Lung (tissue), 12 donors: ENCODE measurements around the gene LRIF1. TPM values are rescaled to one million over a fixed set of nuclear protein-coding genes. Genes with fewer than 3 reads are reported as not detected.

ENCODE experiments used
- ATAC-seq: fragments of 200-7000 bp; cut with Tn5 transposase; one replicate; pipeline ENCODE4 v1.9.1; 2020; ENCODE audit warnings: moderate number of reproducible peaks; ENCODE audit not compliant: insufficient read depth, low FRiP score
- DNase-seq, 3 donors: peaks; one replicate each; pipeline ENCODE4 v3.0.0-alpha.2; 2013 to 2017
- H3K27ac ChIP-seq, 2 donors: one replicate each; pipeline ENCODE4 v1.5.1; 2013; ENCODE audit warnings: mild to moderate bottlenecking in 2 of 2, moderate library complexity in 2 of 2, control low read depth in 1 of 2, inconsistent platforms in 1 of 2, low read depth in 1 of 2, low read length in 1 of 2
- H3K27me3 ChIP-seq, 3 donors: one replicate each; pipeline ENCODE4 v1.5.1; 2013; ENCODE audit warnings: low read length in 2 of 3; ENCODE audit not compliant: control insufficient read depth in 3 of 3, insufficient read depth in 3 of 3
- H3K36me3 ChIP-seq, 4 donors: one replicate each; pipeline ENCODE4 v1.5.1; 2013; ENCODE audit warnings: low read length in 4 of 4, mild to moderate bottlenecking in 1 of 4, moderate library complexity in 1 of 4; ENCODE audit not compliant: control insufficient read depth in 4 of 4, insufficient read depth in 4 of 4
- H3K4me1 ChIP-seq, 5 donors: one replicate each; pipeline ENCODE4 v1.5.1; 2013; ENCODE audit warnings: low read length in 5 of 5, mild to moderate bottlenecking in 2 of 5, moderate library complexity in 1 of 5; ENCODE audit not compliant: control insufficient read depth in 5 of 5, insufficient read depth in 5 of 5
- H3K4me3 ChIP-seq: one replicate; pipeline ENCODE4 v1.5.1; 2013; ENCODE audit warnings: mild to moderate bottlenecking, control low read depth, moderate library complexity
- H3K9ac ChIP-seq, 2 donors: one replicate each; pipeline ENCODE4 v1.5.1; 2013; ENCODE audit warnings: low read length in 2 of 2, control low read depth in 1 of 2; ENCODE audit not compliant: insufficient read depth in 1 of 2
- H3K9me3 ChIP-seq, 4 donors: one replicate each; pipeline ENCODE4 v1.5.1; 2013; ENCODE audit warnings: low read length in 3 of 4, mild to moderate bottlenecking in 1 of 4, moderate library complexity in 1 of 4; ENCODE audit not compliant: control insufficient read depth in 4 of 4, insufficient read depth in 3 of 4
- WGBS, 2 donors: extraction: QIAGEN DNeasy Blood & Tissue Kit; methylation state at CpG; one replicate each; pipeline ENCODE4 v1.1.7; 2013; 5-methylcytosine and 5-hydroxymethylcytosine counted together
- polyA plus RNA-seq, 2 donors: library from polyadenylated mRNA; stranded (reverse); fragments of 200-250 nt; gene quantifications; one replicate each; pipeline ENCODE4 v1.2.1, GENCODE V29; 2013
- total RNA-seq, 2 donors: library from RNA; depleted of rRNA in 1 of 2; stranded (reverse); fragments of >200 nt in 1 of 2; gene quantifications; one replicate each; pipeline ENCODE4 v1.2.1, GENCODE V29; 2014 to 2021
- TF ChIP-seq, protein P1 (sequence below): IDR thresholded peaks from 2 replicates; pipeline ENCODE4 v1.5.1; 2012; ENCODE audit warnings: mild to moderate bottlenecking; ENCODE audit errors: control extremely low read depth, extremely low read depth
- donor health status: control.
- donor health status: control.
- donor health status: Bipolar disorder and iron deficiency.
- donor health status: healthy.
- donor health status: DM: yes; HTN: yes; CAD: no.

The LRIF1 gene
- total and polyA plus RNA-seq, 4 donors: 8.5 to 12.2 (median 9.1) TPM

DNA sequence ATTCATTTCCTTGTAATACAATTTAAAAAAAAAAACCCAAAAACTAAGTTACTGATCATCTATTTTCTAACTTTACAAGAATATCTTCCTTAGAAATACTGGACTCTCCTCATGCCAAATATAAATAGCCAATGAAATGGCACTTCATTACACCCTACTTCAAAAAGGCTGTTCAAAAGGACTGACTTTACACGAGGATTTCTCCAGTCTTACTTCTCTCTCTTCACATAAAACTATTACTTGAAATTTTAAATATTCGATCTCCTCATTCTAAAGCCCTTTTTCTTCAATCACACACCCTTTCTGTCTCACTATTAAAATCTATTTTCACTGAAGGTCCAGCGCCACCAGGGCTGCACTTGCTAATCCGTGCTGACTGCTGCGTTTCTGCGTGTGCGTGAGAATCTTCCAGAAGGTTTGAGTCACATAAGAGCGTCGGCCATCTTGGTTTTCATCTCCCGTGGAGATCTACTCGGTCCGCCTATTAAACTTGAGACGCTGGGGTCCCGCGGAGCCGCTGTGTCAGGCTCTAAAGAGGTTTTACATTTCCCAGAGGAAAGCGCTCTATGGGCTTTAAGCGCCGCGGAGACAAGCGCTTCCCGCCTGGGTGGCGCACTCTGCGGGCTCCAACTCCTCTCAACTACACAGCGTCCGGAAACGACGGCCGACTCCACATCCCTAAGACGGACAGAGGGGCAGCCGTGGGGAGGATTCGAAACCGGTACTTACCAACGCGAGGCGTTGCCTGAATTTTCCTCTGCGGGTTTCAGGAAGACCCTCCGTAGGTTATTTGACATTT is 631 bp downstream of the LRIF1 start:
- H3K27ac ChIP-seq: peak overlapping the region; percentile 97
- peaks cover 4 to 30% (median 6%) of the 10 kb centered on the region in 4 donors for H3K9me3 ChIP-seq
- H3K27me3 ChIP-seq: peaks cover 0 to 2% (median 0%) of the 10 kb centered on the region in 3 donors
- peak; percentile 63 to 69 (median 64) for DNase-seq
- H3K9ac ChIP-seq: peak overlapping the region; percentile 42 to 78
- ATAC-seq: peak; percentile 35
- peak overlapping the region; percentile 76 for H3K4me3 ChIP-seq
- WGBS, 2 donors: 5 to 7% methylated on average over 38 of the region's 38 CpGs
- TF ChIP-seq, protein P1, sequence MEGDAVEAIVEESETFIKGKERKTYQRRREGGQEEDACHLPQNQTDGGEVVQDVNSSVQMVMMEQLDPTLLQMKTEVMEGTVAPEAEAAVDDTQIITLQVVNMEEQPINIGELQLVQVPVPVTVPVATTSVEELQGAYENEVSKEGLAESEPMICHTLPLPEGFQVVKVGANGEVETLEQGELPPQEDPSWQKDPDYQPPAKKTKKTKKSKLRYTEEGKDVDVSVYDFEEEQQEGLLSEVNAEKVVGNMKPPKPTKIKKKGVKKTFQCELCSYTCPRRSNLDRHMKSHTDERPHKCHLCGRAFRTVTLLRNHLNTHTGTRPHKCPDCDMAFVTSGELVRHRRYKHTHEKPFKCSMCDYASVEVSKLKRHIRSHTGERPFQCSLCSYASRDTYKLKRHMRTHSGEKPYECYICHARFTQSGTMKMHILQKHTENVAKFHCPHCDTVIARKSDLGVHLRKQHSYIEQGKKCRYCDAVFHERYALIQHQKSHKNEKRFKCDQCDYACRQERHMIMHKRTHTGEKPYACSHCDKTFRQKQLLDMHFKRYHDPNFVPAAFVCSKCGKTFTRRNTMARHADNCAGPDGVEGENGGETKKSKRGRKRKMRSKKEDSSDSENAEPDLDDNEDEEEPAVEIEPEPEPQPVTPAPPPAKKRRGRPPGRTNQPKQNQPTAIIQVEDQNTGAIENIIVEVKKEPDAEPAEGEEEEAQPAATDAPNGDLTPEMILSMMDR: no peak
- peaks cover 0 to 2% (median 0%) of the 10 kb centered on the region in 5 donors for H3K4me1 ChIP-seq
- peaks cover 0 to 3% (median 0%) of the 10 kb centered on the region in 4 donors for H3K36me3 ChIP-seq

DNA sequence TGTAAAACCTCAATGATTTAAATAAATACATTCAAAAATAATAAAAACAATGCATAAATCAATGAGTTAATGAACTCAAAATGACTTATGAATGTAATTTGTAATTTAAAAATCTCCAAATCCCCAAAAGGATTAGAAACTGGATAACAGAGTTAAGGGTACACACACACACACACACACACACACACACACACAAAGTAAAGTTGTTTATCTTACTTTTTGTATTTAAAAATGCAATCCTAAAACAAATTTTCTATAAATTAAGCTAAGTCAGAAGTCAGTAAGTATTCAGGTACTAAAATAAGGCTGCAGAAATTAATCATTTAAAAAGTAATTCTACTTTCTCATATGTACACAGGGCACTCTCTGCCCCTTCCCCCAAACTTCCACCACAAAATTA is 1.8 kb downstream of the LRIF1 start:
- Histone ChIP-seq H3K4me3 (no peak overlapping the region), H3K36me3 (peaks cover 0 to 3% (median 0%) of the 10 kb centered on the region in 4 donors), H3K4me1 (peaks cover 0 to 2% (median 0%) of the 10 kb centered on the region in 5 donors), H3K27me3 (no peaks in the 10 kb centered on the region), H3K9ac (no peak overlapping the region), H3K9me3 (peaks cover 4 to 30% (median 6%) of the 10 kb centered on the region in 4 donors), H3K27ac (no peak overlapping the region)
- DNase-seq (no peak), ATAC-seq (no peak)
- TF ChIP-seq, protein P1: no peak

DNA sequence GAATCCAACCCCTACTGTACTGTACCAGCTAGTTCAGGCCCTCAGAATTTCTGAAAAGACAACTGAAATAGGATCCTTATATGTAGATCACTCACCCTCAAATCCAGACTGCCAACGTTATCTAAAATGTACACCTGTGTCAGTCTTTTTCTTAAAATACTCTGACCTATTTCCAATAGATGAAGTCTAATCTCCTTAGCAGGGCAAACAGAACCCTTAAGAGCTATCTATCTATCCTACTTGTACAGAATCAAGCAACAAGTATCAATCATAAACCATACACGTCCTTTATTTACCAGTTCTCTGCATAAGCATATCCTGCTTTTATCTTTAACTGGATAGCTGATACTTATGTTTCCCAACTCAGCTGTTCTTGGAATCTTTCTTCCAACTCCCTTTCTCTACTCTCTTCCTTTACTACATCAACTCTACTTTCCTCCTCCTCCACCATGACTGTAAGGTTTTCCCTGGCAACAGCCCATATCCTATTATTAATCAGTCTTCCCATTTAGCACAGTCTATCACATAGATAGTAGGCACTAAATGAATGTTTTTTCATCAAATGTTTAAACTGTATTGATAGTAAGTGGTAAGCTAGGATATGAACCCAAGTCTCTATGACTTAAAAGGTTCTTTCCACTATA is 2.8 kb downstream of the LRIF1 start:
- 87 to 93% methylated on average over 2 of the region's 2 CpGs for WGBS, 2 donors
- H3K9me3 ChIP-seq: peaks cover 4 to 25% (median 8%) of the 10 kb centered on the region in 4 donors
- ATAC-seq: no peak
- TF ChIP-seq, protein P1: no peak
- H3K4me3 ChIP-seq: no peak overlapping the region
- no peaks in the 10 kb centered on the region for H3K27me3 ChIP-seq
- no peak overlapping the region for H3K9ac ChIP-seq
- H3K36me3 ChIP-seq: peaks cover 0 to 3% (median 0%) of the 10 kb centered on the region in 4 donors
- H3K4me1 ChIP-seq: peaks cover 0 to 5% (median 0%) of the 10 kb centered on the region in 5 donors
- H3K27ac ChIP-seq: no peak overlapping the region
- DNase-seq: no peak
